NCI-H82 treated with DMSO at 0.1 percent for 48 hours (cell line): ENCODE measurements around the gene THADA.
"Not testable (repeated sequence)": the region's sequence is repeated elsewhere in the genome, so short reads cannot be mapped to it uniquely, and the experiment has no call there.

Experiments used
- DNase-seq: peaks from one replicate; lab custom pipeline; 2025; ENCODE audit not compliant: unreplicated experiment; lab: John Stamatoyannopoulos, UW

Gene THADA

GRCh38 chr2:43542285-43542933, 53.4 kb downstream of the THADA start:
- no peak for DNase-seq

DNA sequence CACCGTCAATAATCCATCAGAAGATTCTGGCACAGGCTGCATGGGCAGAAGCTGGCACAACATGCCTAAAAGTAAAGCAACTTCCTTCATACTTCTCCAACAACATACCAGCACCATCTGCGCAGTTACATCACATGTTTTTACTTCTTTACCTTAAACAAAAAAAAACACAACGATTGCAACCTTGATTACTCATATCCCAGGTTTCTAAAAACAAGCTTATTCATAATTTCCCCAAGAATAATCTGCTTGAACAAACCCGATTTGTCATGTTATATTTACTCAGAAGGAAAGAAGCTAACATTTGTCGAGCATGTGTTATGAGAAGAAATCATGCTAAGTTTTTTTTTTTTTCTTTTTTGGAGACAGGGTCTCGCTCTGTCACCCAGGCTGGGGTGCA, 54.7 kb downstream of the THADA start:
- no peak for DNase-seq

- no peak for DNase-seq
Measured at GRCh38 chr2:43540021-43540779, 55.6 kb downstream of the THADA start.

GRCh38 chr2:43539436-43539835, 56.4 kb downstream of the THADA start:
- DNase-seq = no peak

GRCh38 chr2:43538034-43538670, 57.7 kb downstream of the THADA start:
- no peak for DNase-seq

- no peak for DNase-seq
Measured at GRCh38 chr2:43537137-43537536, 58.7 kb downstream of the THADA start.

GRCh38 chr2:43534569-43534968, 61.3 kb downstream of the THADA start:
- DNase-seq = no peak

DNA sequence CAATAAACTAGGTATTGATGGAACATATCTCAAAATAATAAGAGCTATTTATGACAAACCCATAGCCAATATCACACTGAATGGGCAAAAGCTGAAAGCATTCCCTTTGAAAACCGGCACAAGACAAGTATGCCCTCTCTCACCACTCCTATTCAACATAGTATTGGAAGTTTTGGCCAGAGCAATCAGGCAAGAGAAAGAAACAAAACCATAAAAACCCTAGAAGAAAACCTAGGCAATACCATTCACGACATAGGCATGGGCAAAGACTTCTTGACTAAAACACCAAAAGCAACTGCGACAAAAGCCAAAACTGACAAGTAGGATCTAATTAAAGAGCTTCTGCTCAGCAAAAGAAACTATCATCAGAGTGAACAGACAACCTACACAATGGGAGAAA, 63.3 kb downstream of the THADA start:
- DNase-seq = not testable (repeated sequence)

DNA sequence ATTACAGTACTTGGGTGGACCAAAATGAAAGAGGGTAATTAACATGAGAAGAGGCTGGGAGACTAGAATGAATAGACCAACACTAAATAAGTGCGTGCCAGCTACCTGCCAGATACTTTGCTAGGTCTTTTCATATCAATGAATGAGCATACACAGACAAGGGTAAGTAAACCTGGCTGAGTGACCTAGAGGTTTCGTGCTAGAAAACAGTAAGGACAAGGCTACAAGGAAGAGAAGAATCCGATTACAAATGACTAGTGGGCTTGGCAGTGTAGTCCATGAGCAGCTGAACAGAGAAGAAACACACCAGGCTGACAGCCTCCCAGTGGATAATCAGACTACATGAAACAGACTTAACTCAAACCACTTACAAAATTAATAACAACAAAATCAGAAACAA, 64.6 kb downstream of the THADA start:
- no peak for DNase-seq

- DNase-seq = no peak
Measured at GRCh38 chr2:43526994-43527393, 68.8 kb downstream of the THADA start.

DNA sequence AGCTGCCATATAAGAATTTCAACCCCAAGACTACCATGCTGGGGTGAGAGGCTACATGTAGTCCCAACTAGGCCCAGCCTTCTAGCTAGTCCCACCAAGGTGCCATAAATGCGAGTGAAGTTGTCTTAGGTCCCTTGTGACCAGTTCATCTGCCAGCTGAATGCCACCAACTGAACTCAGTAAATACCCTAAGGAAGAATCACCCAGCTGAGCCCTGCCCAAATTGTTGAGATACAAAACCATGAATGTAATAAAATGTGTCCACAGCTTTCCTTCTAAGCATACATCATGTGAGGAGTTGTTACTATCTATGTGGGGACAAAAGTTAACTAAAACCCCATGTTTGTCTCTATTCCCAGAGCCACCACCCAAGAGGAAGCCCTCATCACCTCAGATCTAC, 70.3 kb downstream of the THADA start:
- DNase-seq = no peak

DNA sequence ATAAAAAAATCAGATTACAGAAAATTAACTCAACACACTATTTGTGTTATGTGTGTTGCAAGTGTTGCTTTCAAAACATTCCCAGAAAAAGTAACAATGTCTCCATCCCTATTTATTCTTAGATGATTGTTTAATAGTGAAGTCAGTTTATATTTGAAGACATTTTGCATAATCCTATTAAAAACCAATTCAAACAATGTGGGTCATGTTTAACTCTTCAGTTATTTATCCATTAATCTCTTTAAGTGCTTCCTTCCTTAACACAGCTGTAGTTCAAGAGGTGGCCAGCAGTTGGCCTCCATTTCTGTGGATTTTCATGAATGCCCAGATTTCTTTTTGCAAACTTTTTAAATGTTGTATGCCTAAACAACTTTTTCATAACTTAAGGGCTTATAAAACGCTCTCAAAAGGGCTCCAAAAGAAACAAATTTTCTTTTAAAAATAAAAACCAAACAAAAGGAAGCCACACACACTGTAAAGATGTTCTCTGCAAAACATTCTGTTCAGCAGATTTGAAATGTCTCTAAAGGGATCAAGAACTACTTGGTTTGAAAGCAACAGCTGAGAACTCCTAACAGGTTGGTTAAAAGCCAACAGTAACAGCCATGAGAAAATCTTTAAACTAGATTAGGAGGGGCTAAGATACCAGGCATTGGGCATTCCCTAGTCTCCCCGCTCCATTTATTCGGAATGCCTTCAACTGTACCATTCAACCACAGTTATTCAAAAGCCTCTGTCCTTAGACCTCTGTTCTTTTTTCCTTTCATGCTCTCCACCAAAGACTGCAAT, 71.5 kb downstream of the THADA start:
- DNase-seq = peak; percentile 69

DNA sequence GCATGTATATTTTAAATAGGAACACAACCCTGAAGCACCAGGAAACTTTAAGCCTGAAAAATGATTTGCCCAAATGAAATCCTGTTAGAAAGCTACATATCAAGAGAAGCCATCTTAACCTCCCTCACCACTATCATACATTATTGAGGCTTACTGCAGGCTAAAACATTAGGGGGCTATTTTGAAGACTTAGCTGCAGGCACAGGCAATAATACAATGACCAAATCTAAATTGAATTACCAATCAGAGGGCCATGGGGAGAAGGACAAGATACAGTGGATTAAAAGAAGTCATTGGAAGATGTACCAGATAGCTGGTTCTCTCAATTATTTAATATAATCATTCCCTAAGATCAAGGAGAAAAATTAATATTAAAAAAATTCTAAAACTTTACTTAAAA, 73.7 kb downstream of the THADA start:
- DNase-seq = peak; percentile 50

DNA sequence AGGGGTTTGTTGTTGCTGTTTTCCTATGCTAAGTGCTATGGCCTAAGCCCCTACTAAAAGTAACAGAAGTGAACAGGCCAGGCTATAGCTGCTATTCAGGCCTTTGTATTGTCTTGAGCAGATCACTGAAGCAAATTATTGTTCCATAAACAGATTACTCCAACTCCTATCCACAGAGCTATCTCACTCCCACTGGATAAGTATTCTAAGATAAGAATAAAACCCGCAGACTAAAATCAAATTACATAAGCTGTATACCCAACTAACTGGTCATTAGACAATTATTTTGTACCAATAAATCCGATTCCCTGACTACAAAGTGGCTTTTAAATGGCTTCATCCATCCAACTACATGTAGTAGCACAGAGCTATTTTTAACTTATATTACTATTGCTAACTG, 74.3 kb downstream of the THADA start:
- peak; percentile 37 for DNase-seq

GRCh38 chr2:43520919-43521318, 74.9 kb downstream of the THADA start:
- DNase-seq = no peak

GRCh38 chr2:43519643-43520221, 76.1 kb downstream of the THADA start:
- DNase-seq = no peak

- DNase-seq = no peak
Measured at GRCh38 chr2:43518718-43519117, 77.1 kb downstream of the THADA start.

- DNase-seq = no peak
Measured at GRCh38 chr2:43518181-43518580, 77.7 kb downstream of the THADA start.

GRCh38 chr2:43515807-43516497, 79.9 kb downstream of the THADA start:
- no peak for DNase-seq

GRCh38 chr2:43515248-43515647, 80.6 kb downstream of the THADA start:
- no peak for DNase-seq

- DNase-seq = no peak
Measured at GRCh38 chr2:43513796-43514195, 82.0 kb downstream of the THADA start.
